Measurements from ENCODE around the gene RERE. TPM values are rescaled to one million over a fixed set of nuclear protein-coding genes. Genes with fewer than 3 reads are reported as not detected.
"Not testable (repeated sequence)": the region's sequence is repeated elsewhere in the genome, so short reads cannot be mapped to it uniquely, and the experiment has no call there.

RERE gene
- total RNA-seq, 2 donors from 2014 or later, result 96.0 to 105 TPM

DNA sequence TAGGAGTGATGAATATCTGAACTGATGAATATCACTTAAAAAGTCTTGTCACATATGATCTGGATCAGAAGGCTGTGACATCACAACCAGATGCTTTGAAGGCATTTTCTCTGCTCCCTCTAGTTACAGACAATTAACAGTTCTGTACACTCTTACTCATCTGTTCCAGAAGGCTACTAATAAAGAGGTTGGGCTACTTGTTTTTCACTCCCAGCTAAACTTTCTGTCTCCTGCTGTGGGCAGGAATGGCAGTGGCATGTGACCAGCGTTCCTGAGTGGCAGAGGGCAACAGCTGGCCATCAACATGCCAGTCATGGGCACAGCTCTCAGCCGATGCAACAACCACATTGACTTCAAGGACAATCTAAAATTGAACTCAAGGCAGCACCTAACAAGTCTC, 432.9 kb downstream of the RERE start:
- Histone ChIP-seq H3K4me1 (peaks cover 3% of the 10 kb centered on the region), H3K36me3 (no peaks in the 10 kb centered on the region), H3K9me3 (no peaks in the 10 kb centered on the region), H3K27me3 (no peaks in the 10 kb centered on the region), H3K4me3 (no peak overlapping the region), H3K27ac (no peak overlapping the region), H3K9ac (ENCODE audit: low read depth in 2 of 2, low read length in 2 of 2) (no peak overlapping the region)
- DNase-seq, result no peak
- intact Hi-C loops (cut with DNase I), result no loop called here
- TF ChIP-seq, protein P1, sequence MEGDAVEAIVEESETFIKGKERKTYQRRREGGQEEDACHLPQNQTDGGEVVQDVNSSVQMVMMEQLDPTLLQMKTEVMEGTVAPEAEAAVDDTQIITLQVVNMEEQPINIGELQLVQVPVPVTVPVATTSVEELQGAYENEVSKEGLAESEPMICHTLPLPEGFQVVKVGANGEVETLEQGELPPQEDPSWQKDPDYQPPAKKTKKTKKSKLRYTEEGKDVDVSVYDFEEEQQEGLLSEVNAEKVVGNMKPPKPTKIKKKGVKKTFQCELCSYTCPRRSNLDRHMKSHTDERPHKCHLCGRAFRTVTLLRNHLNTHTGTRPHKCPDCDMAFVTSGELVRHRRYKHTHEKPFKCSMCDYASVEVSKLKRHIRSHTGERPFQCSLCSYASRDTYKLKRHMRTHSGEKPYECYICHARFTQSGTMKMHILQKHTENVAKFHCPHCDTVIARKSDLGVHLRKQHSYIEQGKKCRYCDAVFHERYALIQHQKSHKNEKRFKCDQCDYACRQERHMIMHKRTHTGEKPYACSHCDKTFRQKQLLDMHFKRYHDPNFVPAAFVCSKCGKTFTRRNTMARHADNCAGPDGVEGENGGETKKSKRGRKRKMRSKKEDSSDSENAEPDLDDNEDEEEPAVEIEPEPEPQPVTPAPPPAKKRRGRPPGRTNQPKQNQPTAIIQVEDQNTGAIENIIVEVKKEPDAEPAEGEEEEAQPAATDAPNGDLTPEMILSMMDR (IDR thresholded peaks at IDR 0.05), result no peak

DNA sequence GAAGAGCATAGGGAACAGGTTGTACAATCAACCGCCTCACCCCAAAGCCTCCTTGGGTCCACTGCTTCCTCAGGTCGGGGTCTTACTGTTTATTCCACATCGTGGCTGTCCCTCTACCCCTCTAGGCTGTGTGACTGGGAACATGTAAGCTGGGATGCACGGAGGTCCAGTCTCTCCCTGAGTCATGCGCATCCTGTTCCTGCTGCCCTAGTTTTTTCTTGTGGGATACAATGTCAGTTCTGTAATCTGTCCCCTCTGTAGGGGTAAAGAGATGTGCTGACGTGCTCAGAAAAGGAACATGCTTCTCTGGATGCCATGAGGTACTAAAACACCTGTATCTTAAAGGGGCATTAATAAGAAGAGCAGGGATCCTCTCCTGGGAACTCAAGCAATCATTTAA, 433.4 kb downstream of the RERE start:
- Histone ChIP-seq H3K36me3 (no peaks in the 10 kb centered on the region), H3K27me3 (no peaks in the 10 kb centered on the region)
- TF ChIP-seq, protein P1 (IDR thresholded peaks at IDR 0.05), result no peak

DNA sequence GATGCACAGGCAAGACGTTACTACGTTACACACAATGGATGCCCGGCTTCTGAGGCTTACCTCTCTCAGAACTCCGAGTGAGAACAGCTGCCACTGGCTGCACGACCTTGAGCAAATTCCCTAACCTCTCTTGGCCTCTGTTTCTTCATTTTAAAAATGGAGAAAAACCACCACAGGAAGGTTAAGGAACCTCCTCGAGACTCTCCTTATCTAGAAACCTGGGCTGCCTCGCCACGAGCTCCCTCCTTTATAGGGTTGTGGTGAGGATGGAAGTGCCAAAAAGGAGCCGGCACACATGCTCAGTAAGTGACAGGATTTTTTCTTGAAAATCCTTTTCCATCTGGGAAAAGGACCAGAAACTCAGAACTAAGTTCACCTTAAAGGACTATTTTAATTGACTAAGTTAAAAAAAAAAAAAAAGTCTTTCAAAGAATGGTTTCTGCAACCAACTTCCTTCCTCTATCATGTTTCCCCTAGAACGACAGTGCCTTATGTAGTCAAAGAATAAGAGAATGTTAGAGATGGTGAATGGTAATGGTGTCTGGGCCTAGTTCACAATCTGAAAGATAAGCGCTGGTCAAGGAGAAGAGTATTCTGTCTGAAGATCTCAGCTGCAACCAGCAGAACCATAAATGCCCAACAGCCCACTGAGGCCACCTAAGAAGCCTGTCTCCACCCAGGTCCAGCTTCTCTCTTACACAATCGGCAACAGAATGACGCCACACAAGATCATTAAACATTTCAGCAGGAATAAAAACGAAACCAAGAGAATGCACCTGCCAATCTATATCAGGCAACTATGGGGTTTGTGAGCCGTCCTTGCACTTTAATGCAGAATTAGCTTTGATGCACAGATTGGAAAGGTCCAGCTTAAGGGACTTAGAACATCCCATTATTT, 434.6 kb downstream of the RERE start:
- TF ChIP-seq, protein P1 (IDR thresholded peaks at IDR 0.05), result no peak
- H3K9ac ChIP-seq (ENCODE audit: low read depth in 2 of 2, low read length in 2 of 2), result no peak overlapping the region
- H3K4me1 ChIP-seq, result peaks cover 3% of the 10 kb centered on the region
- no peak overlapping the region for H3K27ac ChIP-seq
- no peaks in the 10 kb centered on the region for H3K9me3 ChIP-seq
- H3K36me3 ChIP-seq, result no peaks in the 10 kb centered on the region
- intact Hi-C loops (cut with DNase I), result no loop called here
- DNase-seq, result no peak
- H3K27me3 ChIP-seq, result no peaks in the 10 kb centered on the region
- no peak overlapping the region for H3K4me3 ChIP-seq

More for the DNA sequence above, 433.4 kb downstream of the RERE start:
- intact Hi-C loops (cut with DNase I), result no loop called here
- peaks cover 3% of the 10 kb centered on the region for H3K4me1 ChIP-seq
- H3K9me3 ChIP-seq, result no peaks in the 10 kb centered on the region
- H3K27ac ChIP-seq, result no peak overlapping the region
- no peak for DNase-seq
- no peak overlapping the region for H3K4me3 ChIP-seq
- no peak overlapping the region for H3K9ac ChIP-seq (ENCODE audit: low read depth in 2 of 2, low read length in 2 of 2)

DNA sequence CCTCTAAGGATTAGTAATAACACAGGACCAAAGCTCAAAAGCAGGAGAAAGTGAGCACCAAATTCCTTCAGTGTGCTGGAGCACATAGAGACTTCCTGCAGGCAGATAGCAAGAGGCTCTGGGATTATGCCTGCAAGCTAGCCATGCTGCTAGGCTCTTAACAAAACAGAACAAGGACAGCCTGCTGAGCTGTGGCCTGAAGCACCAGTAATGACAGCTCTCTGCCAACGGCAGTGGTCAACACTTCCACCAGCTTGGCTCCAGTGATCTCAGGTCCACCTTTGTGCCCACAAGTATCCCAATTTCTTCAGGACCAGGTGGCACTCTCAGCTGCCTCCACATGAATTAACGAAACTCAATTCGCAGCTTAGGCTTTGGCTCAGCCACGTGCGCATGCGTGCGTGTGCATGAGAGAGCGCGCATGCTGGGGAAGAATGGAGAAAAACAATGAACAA, 435.4 kb downstream of the RERE start:
- intact Hi-C loops (cut with DNase I), result no loop called here
- H3K27me3 ChIP-seq, result no peaks in the 10 kb centered on the region
- H3K4me1 ChIP-seq, result no peaks in the 10 kb centered on the region
- H3K36me3 ChIP-seq, result no peaks in the 10 kb centered on the region
- no peak overlapping the region for H3K9ac ChIP-seq (ENCODE audit: low read depth in 2 of 2, low read length in 2 of 2)
- no peak overlapping the region for H3K4me3 ChIP-seq
- H3K9me3 ChIP-seq, result no peaks in the 10 kb centered on the region
- TF ChIP-seq, protein P1 (IDR thresholded peaks at IDR 0.05), result no peak
- H3K27ac ChIP-seq, result no peak overlapping the region
- no peak for DNase-seq

DNA sequence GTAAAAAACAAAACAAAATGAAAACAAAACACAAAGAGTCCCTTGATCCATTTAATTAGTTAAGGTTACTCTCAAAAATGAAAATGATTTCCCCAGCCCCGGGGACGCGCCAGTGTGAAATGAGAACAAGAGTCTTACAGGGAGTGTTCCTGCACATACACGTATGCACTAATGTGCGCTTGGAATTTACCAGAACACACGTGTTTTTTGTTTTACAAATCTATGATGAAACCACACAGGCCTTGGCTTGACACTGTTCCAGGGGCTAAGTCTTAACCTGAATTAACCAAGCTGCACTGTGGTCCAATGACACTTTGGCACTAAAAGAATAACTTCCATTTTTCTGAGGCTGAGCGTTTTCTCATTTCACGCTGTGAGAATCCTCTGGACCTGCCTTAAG, 435.8 kb downstream of the RERE start:
- H3K4me1 ChIP-seq, result no peaks in the 10 kb centered on the region
- TF ChIP-seq, protein P1 (IDR thresholded peaks at IDR 0.05), result no peak
- no peaks in the 10 kb centered on the region for H3K36me3 ChIP-seq
- H3K9me3 ChIP-seq, result no peaks in the 10 kb centered on the region
- H3K9ac ChIP-seq (ENCODE audit: low read depth in 2 of 2, low read length in 2 of 2), result no peak overlapping the region
- H3K27me3 ChIP-seq, result no peaks in the 10 kb centered on the region
- intact Hi-C loops (cut with DNase I), result no loop called here
- no peak overlapping the region for H3K4me3 ChIP-seq
- DNase-seq, result no peak
- no peak overlapping the region for H3K27ac ChIP-seq

DNA sequence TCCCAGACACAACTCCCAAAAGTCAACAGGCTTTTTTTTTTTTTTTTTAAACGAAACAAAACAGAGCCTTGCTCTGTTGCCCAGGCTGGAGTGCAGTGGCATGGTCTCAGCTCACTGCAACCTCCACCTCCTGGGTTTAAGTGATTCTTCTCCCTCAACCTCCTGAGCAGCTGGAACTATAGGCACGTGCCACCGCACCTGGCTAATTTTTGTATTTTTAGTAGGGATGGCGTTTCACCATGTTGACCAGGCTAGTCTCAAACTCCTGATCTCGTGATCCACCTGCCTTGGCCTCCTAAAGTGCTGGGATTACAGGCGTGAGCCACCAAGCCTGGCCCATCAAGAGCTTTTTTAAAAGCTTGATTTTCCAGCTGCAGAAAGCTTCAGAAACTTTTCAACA, 437.1 kb downstream of the RERE start:
- H3K27me3 ChIP-seq; H3K4me1 ChIP-seq; H3K4me3 ChIP-seq; DNase-seq; H3K36me3 ChIP-seq; H3K27ac ChIP-seq; H3K9ac ChIP-seq (ENCODE audit: low read depth in 2 of 2, low read length in 2 of 2); intact Hi-C loops (cut with DNase I); H3K9me3 ChIP-seq: not testable (repeated sequence)
